HepG2 (cell line): Measurements from ENCODE around the gene TIRAP. TPM values are rescaled to one million over a fixed set of nuclear protein-coding genes. Genes with fewer than 3 reads are reported as not detected.

Experiments used
- ARID3A ChIP-seq: IDR thresholded peaks from 2 replicates; pipeline ENCODE4 v1.6.1; 2012; ENCODE audit warnings: low read depth, low read length, improper control_type of control experiment
- DZIP1 ChIP-seq: sonication (generic); formaldehyde crosslinking; IDR thresholded peaks from 2 replicates; pipeline ENCODE4 v1.5.0; 2020; ENCODE audit warnings: mild to moderate bottlenecking, missing genetic modification reagents
- GMEB2 ChIP-seq: IDR thresholded peaks from 2 replicates; pipeline ENCODE4 v1.6.1; 2016; ENCODE audit warnings: missing biosample characterization, missing genetic modification reagents, low read depth
- MAZ ChIP-seq, 2 experiments: sonication (generic) in 1 of 2; formaldehyde crosslinking in 1 of 2; IDR thresholded peaks; 2 replicates each; pipeline versions ENCODE4 v1.5.0 to v1.6.1; 2012 to 2020; ENCODE audit warnings: low read depth in 2 of 2, mild to moderate bottlenecking in 2 of 2, borderline replicate concordance in 1 of 2, improper control_type of control experiment in 1 of 2, low read length in 1 of 2, missing genetic modification reagents in 1 of 2, moderate library complexity in 1 of 2
- MEIS2 ChIP-seq: sonication (generic); formaldehyde crosslinking; IDR thresholded peaks from 2 replicates; pipeline ENCODE4 v1.9.0; 2021; ENCODE audit warnings: mild to moderate bottlenecking, missing genetic modification reagents
- NBN ChIP-seq: fragments of 450-650 bp; conservative IDR thresholded peaks from 2 replicates; pipeline ENCODE4 v1.6.1; 2017
- NFIB ChIP-seq: sonication (generic); formaldehyde crosslinking; IDR thresholded peaks from 2 replicates; pipeline ENCODE4 v1.9.0; 2021; ENCODE audit warnings: missing genetic modification reagents, mild to moderate bottlenecking, borderline replicate concordance
- NR2F6 ChIP-seq, 2 experiments: IDR thresholded peaks; 2 replicates each; pipeline ENCODE4 v1.6.1; 2016; ENCODE audit warnings: antibody characterized with exemption in 1 of 2, mild to moderate bottlenecking in 1 of 2
- PAWR ChIP-seq: sonication (generic); formaldehyde crosslinking; IDR thresholded peaks from 2 replicates; pipeline ENCODE4 v1.4.0; 2020; ENCODE audit warnings: missing genetic modification reagents, mild to moderate bottlenecking, borderline replicate concordance
- PHF21A ChIP-seq: sonication (generic); formaldehyde crosslinking; IDR thresholded peaks from 2 replicates; pipeline ENCODE4 v1.5.0; 2020; ENCODE audit warnings: mild to moderate bottlenecking, missing genetic modification reagents
- REST ChIP-seq, 2 experiments: IDR thresholded peaks; 2 replicates each; pipeline ENCODE4 v1.6.1; 2011 to 2012; ENCODE audit warnings: low read length in 2 of 2, borderline replicate concordance in 1 of 2, low read depth in 1 of 2, mild to moderate bottlenecking in 1 of 2, moderate library complexity in 1 of 2
- SAP130 ChIP-seq: IDR thresholded peaks from 2 replicates; pipeline ENCODE4 v1.6.1; 2016; ENCODE audit warnings: low read depth
- ZBTB21 ChIP-seq: sonication (generic); formaldehyde crosslinking; IDR thresholded peaks from 2 replicates; pipeline ENCODE4 v1.4.0; 2020; ENCODE audit warnings: missing genetic modification reagents
- ZBTB33 ChIP-seq: sonication (generic); formaldehyde crosslinking; IDR thresholded peaks from 2 replicates; pipeline ENCODE4 v1.4.0; 2020; ENCODE audit warnings: missing genetic modification reagents
- ZNF329 ChIP-seq: sonication (generic); formaldehyde crosslinking; IDR thresholded peaks from 2 replicates; pipeline ENCODE4 v1.9.0; 2021; ENCODE audit warnings: low read depth, mild to moderate bottlenecking, missing genetic modification reagents
- polyA plus RNA-seq, 8 experiments: library from polyadenylated mRNA; depleted of rRNA in 3 of 8; stranded (reverse) in 7 of 8; unstranded in 1 of 8; fragments of >200 nt; fragmentation: Illumina TruSeq in 4 of 8; extraction: Trizol in 4 of 8; gene quantifications; 2 replicates each; pipeline versions ENCODE4 v1.2.1 to v1.2.3, GENCODE V29; 2011 to 2016; ENCODE audit warnings: low read depth in 4 of 8, missing spikeins in 1 of 8, mixed read lengths in 1 of 8; ENCODE audit not compliant: insufficient read depth in 1 of 8
- total RNA-seq, 5 experiments: library from RNA; depleted of rRNA; stranded (reverse); fragments of >200 nt; fragmentation: Illumina TruSeq; extraction: Trizol; gene quantifications; 2 replicates each; pipeline ENCODE4 v1.2.3, GENCODE V29; 2016; ENCODE audit warnings: low read depth in 1 of 5

The TIRAP gene
- total and polyA plus RNA-seq, 2 of the 13 experiments (the other 11 are each of a cell fraction or from before 2014, with no cell fraction given) = 5.4 to 5.7 TPM

GRCh38 chr11:126303623-126304456 lies 20.9 kb downstream of the TIRAP start, which contains the start of gene DCPS (continued):
- TF ChIP-seq DZIP1 (CRISPR knock-in tag) = no peak
- TF ChIP-seq MEIS2 (CRISPR knock-in tag) = peak; percentile 69
- no peak for TF ChIP-seq ZBTB21 (CRISPR knock-in tag)
- TF ChIP-seq MAZ (IDR thresholded peaks at IDR 0.05; ENCODE audit: borderline replicate concordance, low read depth, low read length) = peak; percentile 47; the same call in 1 of the 2 replicates
- peak; percentile 90 for TF ChIP-seq MAZ (CRISPR knock-in tag; IDR thresholded peaks at IDR 0.05; ENCODE audit: low read depth)
- no peak for TF ChIP-seq NR2F6 (IDR thresholded peaks at IDR 0.05)
- peak; percentile 52; the same call in 1 of the 2 replicates for TF ChIP-seq NR2F6 (CRISPR knock-in tag; IDR thresholded peaks at IDR 0.05)
- no peak for TF ChIP-seq NFIB (CRISPR knock-in tag)
- TF ChIP-seq PHF21A (CRISPR knock-in tag) = peak; percentile 84; the same call in 1 of the 2 replicates
- peak in 1 of 2 experiments; percentile 46; a peak in 1 of 4 replicates for TF ChIP-seq REST (IDR thresholded peaks at IDR 0.05; ENCODE audit: borderline replicate concordance in 1 of 2, low read depth in 1 of 2, low read length in 2 of 2)
- TF ChIP-seq ARID3A = no peak
- TF ChIP-seq SAP130 (CRISPR knock-in tag) = peak; percentile 93
- TF ChIP-seq GMEB2 (CRISPR knock-in tag) = no peak
- no peak for TF ChIP-seq NBN
- peak; percentile 14; the same call in 1 of the 2 replicates for TF ChIP-seq ZBTB33 (CRISPR knock-in tag)
- TF ChIP-seq PAWR = 0 out of 2 replicates have a peak, but pooled peaks have one; percentile 63
- no peak; the same call in 1 of the 2 replicates for TF ChIP-seq ZNF329
